HK-2 (cell line): ENCODE results near the gene RNF207.
A peak's percentile ranks its signal among the peaks of the same experiment; 100 is the strongest.

Experiments
- DNase-seq: peaks from one replicate; pipeline ENCODE4 v3.0.0-alpha.2; 2018; ENCODE audit not compliant: unreplicated experiment

Gene RNF207

GRCh38 chr1:6249739-6250689 lies 44.1 kb downstream of the RNF207 start:
- no peak for DNase-seq

GRCh38 chr1:6251233-6251632 lies 45.3 kb downstream of the RNF207 start:
- DNase-seq = no peak

- no peak for DNase-seq
Observed at GRCh38 chr1:6251681-6252373, 45.9 kb downstream of the RNF207 start.

- no peak for DNase-seq
Observed at GRCh38 chr1:6252374-6252710, 46.4 kb downstream of the RNF207 start.

GRCh38 chr1:6253380-6253779 lies 47.5 kb downstream of the RNF207 start:
- no peak for DNase-seq

GRCh38 chr1:6254691-6255090 lies 48.8 kb downstream of the RNF207 start:
- DNase-seq = no peak

- no peak for DNase-seq
Observed at GRCh38 chr1:6256645-6257044, 50.7 kb downstream of the RNF207 start.

- DNase-seq = no peak
Observed at GRCh38 chr1:6257541-6258069, 51.7 kb downstream of the RNF207 start.

- no peak for DNase-seq
Observed at GRCh38 chr1:6258675-6259074, 52.8 kb downstream of the RNF207 start.

GRCh38 chr1:6259491-6260362 lies 53.8 kb downstream of the RNF207 start:
- DNase-seq = peak; percentile 63

- no peak for DNase-seq
Observed at GRCh38 chr1:6260433-6260934, 54.6 kb downstream of the RNF207 start.

- no peak for DNase-seq
Observed at GRCh38 chr1:6260961-6261614, 55.2 kb downstream of the RNF207 start, which contains the start of gene GPR153. Gene GPR153, minus strand, starts transcription at chr1:6261098. Its CDS starts 6,193 bp downstream, at chr1:6254905.

GRCh38 chr1:6261615-6261995 lies 55.7 kb downstream of the RNF207 start:
- no peak for DNase-seq

- no peak for DNase-seq
Observed at GRCh38 chr1:6262555-6263420, 56.9 kb downstream of the RNF207 start.

- no peak for DNase-seq
Observed at GRCh38 chr1:6263716-6264115, 57.8 kb downstream of the RNF207 start.

- DNase-seq = no peak
Observed at GRCh38 chr1:6265151-6265550, 59.2 kb downstream of the RNF207 start.

GRCh38 chr1:6266641-6267040 lies 60.7 kb downstream of the RNF207 start:
- DNase-seq = no peak

- no peak for DNase-seq
Observed at GRCh38 chr1:6267686-6268322, 61.9 kb downstream of the RNF207 start.

GRCh38 chr1:6268415-6268814 lies 62.5 kb downstream of the RNF207 start:
- DNase-seq = no peak

- no peak for DNase-seq
Observed at GRCh38 chr1:6269296-6269695, 63.4 kb downstream of the RNF207 start.
